HL-60 (cell line): ENCODE results near the gene DTX1.

Source experiments
- GABPA ChIP-seq: IDR thresholded peaks from 2 replicates; pipeline ENCODE4 v1.6.1; 2012; ENCODE audit warnings: low read depth
- POLR2AphosphoS5 ChIP-seq: IDR thresholded peaks from 2 replicates; pipeline ENCODE4 v1.6.1; 2012; ENCODE audit warnings: low read depth
- SPI1 ChIP-seq: IDR thresholded peaks from 2 replicates; pipeline ENCODE4 v1.6.1; 2012; ENCODE audit warnings: low read depth, mild to moderate bottlenecking, borderline replicate concordance
- TF ChIP-seq, protein P1 (sequence below): IDR thresholded peaks from one replicate; pipeline ENCODE4 v1.5.1; 2011; ENCODE audit warnings: low read length, control low read depth, inconsistent platforms; ENCODE audit not compliant: insufficient read depth
- TF ChIP-seq, protein P2 (sequence below): IDR thresholded peaks from 2 replicates; pipeline ENCODE4 v1.6.1; 2012; ENCODE audit warnings: low read depth; ENCODE audit not compliant: insufficient replicate concordance

DNA sequence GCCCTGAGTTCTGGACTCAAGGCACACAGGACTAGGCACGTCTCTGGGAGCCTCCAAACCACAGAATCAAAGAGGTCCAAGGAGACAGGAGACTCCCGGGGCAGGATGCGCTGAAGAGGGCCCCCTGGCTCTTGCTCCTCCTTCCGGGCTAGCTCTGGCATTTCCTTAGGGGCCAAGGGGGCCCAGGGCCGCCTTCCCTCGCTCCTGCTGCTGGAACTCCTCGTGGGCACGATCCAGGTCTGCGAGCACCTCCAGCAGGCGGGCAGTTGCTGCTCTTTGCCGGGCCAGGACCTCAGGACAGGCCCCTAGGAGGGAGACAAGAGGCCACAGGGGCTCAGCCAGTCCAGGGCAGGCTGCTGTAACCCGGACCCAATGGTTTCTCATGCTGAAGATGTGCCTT, 43.2 kb downstream of the DTX1 start:
- TF ChIP-seq, protein P1, sequence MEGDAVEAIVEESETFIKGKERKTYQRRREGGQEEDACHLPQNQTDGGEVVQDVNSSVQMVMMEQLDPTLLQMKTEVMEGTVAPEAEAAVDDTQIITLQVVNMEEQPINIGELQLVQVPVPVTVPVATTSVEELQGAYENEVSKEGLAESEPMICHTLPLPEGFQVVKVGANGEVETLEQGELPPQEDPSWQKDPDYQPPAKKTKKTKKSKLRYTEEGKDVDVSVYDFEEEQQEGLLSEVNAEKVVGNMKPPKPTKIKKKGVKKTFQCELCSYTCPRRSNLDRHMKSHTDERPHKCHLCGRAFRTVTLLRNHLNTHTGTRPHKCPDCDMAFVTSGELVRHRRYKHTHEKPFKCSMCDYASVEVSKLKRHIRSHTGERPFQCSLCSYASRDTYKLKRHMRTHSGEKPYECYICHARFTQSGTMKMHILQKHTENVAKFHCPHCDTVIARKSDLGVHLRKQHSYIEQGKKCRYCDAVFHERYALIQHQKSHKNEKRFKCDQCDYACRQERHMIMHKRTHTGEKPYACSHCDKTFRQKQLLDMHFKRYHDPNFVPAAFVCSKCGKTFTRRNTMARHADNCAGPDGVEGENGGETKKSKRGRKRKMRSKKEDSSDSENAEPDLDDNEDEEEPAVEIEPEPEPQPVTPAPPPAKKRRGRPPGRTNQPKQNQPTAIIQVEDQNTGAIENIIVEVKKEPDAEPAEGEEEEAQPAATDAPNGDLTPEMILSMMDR: no peak
- TF ChIP-seq POLR2AphosphoS5 (no peak), GABPA (no peak), SPI1 (no peak)
- TF ChIP-seq, protein P2, sequence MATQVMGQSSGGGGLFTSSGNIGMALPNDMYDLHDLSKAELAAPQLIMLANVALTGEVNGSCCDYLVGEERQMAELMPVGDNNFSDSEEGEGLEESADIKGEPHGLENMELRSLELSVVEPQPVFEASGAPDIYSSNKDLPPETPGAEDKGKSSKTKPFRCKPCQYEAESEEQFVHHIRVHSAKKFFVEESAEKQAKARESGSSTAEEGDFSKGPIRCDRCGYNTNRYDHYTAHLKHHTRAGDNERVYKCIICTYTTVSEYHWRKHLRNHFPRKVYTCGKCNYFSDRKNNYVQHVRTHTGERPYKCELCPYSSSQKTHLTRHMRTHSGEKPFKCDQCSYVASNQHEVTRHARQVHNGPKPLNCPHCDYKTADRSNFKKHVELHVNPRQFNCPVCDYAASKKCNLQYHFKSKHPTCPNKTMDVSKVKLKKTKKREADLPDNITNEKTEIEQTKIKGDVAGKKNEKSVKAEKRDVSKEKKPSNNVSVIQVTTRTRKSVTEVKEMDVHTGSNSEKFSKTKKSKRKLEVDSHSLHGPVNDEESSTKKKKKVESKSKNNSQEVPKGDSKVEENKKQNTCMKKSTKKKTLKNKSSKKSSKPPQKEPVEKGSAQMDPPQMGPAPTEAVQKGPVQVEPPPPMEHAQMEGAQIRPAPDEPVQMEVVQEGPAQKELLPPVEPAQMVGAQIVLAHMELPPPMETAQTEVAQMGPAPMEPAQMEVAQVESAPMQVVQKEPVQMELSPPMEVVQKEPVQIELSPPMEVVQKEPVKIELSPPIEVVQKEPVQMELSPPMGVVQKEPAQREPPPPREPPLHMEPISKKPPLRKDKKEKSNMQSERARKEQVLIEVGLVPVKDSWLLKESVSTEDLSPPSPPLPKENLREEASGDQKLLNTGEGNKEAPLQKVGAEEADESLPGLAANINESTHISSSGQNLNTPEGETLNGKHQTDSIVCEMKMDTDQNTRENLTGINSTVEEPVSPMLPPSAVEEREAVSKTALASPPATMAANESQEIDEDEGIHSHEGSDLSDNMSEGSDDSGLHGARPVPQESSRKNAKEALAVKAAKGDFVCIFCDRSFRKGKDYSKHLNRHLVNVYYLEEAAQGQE: no peak
